ENCODE results near the gene TOM1L2.

- TF ChIP-seq CTCF (IDR thresholded peaks at IDR 0.05) = no peak
- TF ChIP-seq, protein P1, sequence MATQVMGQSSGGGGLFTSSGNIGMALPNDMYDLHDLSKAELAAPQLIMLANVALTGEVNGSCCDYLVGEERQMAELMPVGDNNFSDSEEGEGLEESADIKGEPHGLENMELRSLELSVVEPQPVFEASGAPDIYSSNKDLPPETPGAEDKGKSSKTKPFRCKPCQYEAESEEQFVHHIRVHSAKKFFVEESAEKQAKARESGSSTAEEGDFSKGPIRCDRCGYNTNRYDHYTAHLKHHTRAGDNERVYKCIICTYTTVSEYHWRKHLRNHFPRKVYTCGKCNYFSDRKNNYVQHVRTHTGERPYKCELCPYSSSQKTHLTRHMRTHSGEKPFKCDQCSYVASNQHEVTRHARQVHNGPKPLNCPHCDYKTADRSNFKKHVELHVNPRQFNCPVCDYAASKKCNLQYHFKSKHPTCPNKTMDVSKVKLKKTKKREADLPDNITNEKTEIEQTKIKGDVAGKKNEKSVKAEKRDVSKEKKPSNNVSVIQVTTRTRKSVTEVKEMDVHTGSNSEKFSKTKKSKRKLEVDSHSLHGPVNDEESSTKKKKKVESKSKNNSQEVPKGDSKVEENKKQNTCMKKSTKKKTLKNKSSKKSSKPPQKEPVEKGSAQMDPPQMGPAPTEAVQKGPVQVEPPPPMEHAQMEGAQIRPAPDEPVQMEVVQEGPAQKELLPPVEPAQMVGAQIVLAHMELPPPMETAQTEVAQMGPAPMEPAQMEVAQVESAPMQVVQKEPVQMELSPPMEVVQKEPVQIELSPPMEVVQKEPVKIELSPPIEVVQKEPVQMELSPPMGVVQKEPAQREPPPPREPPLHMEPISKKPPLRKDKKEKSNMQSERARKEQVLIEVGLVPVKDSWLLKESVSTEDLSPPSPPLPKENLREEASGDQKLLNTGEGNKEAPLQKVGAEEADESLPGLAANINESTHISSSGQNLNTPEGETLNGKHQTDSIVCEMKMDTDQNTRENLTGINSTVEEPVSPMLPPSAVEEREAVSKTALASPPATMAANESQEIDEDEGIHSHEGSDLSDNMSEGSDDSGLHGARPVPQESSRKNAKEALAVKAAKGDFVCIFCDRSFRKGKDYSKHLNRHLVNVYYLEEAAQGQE (IDR thresholded peaks at IDR 0.05; ENCODE audit: insufficient read depth in 1 of 2, low read depth in 2 of 2, low read length in 1 of 2) = no peak
- TF ChIP-seq TCF7L2 (IDR thresholded peaks at IDR 0.05; ENCODE audit: low read depth, low read length) = no peak
- TF ChIP-seq POLR2AphosphoS5 (IDR thresholded peaks at IDR 0.05; ENCODE audit: low read depth, low read length) = no peak
- TF ChIP-seq SIN3A (IDR thresholded peaks at IDR 0.05; ENCODE audit: borderline replicate concordance, insufficient read depth, low read depth, low read length) = no peak
Measured at GRCh38 chr17:17856386-17856785, 115.8 kb downstream of the TOM1L2 start.

Data from Panc1 (cell line).